Measurements from ENCODE around the gene HMG20A. TPM values are rescaled to one million over a fixed set of nuclear protein-coding genes. Genes with fewer than 3 reads are reported as not detected.

The HMG20A gene
- total and polyA plus RNA-seq, 2 of the 13 experiments (the other 11 are each of a cell fraction or from before 2014, with no cell fraction given) = 28.0 to 35.2 TPM

DNA sequence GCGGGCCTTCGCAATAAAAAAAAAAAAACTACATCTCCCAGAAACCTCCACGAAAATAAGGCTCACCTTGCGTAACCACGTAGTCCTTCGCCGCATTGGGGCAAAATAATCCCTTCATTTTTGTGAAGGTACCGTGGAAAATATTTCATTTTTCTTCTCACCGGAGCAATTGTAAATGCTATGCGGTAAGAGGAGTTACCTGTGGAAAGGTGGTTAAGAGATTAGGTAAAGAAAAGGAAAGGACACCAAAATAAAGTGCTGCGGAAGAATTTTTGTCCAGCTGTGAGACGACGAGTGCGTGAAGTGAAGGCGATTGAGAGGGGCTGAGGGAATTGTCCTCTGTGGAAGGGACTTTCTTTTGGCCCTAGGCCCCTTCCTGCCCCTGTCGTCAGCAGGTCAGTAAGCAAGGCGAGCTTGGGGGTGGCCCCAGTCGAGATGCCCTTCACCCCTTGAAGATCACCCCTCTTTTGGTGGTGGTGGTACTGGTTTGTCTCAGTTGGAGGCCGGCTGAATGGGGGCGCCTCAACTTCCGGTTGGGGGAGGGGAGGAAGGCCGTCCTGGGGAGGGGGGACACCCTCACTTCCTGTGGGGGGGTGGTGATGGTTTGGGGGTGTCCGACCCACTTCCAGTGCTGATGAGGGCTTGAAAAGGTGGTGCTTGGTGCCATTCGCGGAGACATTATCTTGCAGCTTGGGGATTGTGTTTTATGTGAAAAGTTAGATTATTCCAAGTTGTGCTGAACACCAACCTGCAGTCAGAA lies at the start of gene HMG20A (continued):
- TF ChIP-seq, protein P1, sequence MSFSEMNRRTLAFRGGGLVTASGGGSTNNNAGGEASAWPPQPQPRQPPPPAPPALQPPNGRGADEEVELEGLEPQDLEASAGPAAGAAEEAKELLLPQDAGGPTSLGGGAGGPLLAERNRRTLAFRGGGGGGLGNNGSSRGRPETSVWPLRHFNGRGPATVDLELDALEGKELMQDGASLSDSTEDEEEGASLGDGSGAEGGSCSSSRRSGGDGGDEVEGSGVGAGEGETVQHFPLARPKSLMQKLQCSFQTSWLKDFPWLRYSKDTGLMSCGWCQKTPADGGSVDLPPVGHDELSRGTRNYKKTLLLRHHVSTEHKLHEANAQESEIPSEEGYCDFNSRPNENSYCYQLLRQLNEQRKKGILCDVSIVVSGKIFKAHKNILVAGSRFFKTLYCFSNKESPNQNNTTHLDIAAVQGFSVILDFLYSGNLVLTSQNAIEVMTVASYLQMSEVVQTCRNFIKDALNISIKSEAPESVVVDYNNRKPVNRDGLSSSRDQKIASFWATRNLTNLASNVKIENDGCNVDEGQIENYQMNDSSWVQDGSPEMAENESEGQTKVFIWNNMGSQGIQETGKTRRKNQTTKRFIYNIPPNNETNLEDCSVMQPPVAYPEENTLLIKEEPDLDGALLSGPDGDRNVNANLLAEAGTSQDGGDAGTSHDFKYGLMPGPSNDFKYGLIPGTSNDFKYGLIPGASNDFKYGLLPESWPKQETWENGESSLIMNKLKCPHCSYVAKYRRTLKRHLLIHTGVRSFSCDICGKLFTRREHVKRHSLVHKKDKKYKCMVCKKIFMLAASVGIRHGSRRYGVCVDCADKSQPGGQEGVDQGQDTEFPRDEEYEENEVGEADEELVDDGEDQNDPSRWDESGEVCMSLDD (CRISPR knock-in tag; IDR thresholded peaks at IDR 0.05; ENCODE audit: borderline replicate concordance) = no peak; the same call in 1 of the 2 replicates
- TF ChIP-seq, protein P2, sequence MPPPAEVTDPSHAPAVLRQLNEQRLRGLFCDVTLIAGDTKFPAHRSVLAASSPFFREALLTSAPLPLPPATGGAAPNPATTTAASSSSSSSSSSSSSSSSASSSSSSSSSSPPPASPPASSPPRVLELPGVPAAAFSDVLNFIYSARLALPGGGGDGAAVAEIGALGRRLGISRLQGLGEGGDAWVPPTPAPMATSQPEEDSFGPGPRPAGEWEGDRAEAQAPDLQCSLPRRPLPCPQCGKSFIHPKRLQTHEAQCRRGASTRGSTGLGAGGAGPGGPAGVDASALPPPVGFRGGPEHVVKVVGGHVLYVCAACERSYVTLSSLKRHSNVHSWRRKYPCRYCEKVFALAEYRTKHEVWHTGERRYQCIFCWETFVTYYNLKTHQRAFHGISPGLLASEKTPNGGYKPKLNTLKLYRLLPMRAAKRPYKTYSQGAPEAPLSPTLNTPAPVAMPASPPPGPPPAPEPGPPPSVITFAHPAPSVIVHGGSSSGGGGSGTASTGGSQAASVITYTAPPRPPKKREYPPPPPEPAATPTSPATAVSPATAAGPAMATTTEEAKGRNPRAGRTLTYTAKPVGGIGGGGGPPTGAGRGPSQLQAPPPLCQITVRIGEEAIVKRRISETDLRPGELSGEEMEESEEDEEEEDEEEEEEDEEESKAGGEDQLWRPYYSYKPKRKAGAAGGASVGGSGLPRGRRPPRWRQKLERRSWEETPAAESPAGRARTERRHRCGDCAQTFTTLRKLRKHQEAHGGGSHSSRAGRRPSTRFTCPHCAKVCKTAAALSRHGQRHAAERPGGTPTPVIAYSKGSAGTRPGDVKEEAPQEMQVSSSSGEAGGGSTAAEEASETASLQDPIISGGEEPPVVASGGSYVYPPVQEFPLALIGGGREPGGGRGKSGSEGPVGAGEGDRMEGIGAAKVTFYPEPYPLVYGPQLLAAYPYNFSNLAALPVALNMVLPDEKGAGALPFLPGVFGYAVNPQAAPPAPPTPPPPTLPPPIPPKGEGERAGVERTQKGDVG (CRISPR knock-in tag; IDR thresholded peaks at IDR 0.05; ENCODE audit: borderline replicate concordance) = no peak
- TF ChIP-seq PPARG (CRISPR knock-in tag; conservative IDR thresholded peaks at IDR 0.05) (no peak), NCOA1 (CRISPR knock-in tag; IDR thresholded peaks at IDR 0.05) (0 out of 2 replicates have a peak, but pooled peaks have one; percentile 22), ZNF143 (CRISPR knock-in tag; IDR thresholded peaks at IDR 0.05) (peak; percentile 91), NBN (conservative IDR thresholded peaks at IDR 0.05) (no peak), KLF16 (CRISPR knock-in tag; IDR thresholded peaks at IDR 0.05) (no peak)
- TF ChIP-seq, protein P3, sequence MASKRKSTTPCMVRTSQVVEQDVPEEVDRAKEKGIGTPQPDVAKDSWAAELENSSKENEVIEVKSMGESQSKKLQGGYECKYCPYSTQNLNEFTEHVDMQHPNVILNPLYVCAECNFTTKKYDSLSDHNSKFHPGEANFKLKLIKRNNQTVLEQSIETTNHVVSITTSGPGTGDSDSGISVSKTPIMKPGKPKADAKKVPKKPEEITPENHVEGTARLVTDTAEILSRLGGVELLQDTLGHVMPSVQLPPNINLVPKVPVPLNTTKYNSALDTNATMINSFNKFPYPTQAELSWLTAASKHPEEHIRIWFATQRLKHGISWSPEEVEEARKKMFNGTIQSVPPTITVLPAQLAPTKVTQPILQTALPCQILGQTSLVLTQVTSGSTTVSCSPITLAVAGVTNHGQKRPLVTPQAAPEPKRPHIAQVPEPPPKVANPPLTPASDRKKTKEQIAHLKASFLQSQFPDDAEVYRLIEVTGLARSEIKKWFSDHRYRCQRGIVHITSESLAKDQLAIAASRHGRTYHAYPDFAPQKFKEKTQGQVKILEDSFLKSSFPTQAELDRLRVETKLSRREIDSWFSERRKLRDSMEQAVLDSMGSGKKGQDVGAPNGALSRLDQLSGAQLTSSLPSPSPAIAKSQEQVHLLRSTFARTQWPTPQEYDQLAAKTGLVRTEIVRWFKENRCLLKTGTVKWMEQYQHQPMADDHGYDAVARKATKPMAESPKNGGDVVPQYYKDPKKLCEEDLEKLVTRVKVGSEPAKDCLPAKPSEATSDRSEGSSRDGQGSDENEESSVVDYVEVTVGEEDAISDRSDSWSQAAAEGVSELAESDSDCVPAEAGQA (IDR thresholded peaks at IDR 0.05; ENCODE audit: low read depth) = 0 out of 2 replicates have a peak, but pooled peaks have one; percentile 22
- TF ChIP-seq, protein P3 (CRISPR knock-in tag; IDR thresholded peaks at IDR 0.05; ENCODE audit: borderline replicate concordance) = no peak
- TF ChIP-seq, protein P4, sequence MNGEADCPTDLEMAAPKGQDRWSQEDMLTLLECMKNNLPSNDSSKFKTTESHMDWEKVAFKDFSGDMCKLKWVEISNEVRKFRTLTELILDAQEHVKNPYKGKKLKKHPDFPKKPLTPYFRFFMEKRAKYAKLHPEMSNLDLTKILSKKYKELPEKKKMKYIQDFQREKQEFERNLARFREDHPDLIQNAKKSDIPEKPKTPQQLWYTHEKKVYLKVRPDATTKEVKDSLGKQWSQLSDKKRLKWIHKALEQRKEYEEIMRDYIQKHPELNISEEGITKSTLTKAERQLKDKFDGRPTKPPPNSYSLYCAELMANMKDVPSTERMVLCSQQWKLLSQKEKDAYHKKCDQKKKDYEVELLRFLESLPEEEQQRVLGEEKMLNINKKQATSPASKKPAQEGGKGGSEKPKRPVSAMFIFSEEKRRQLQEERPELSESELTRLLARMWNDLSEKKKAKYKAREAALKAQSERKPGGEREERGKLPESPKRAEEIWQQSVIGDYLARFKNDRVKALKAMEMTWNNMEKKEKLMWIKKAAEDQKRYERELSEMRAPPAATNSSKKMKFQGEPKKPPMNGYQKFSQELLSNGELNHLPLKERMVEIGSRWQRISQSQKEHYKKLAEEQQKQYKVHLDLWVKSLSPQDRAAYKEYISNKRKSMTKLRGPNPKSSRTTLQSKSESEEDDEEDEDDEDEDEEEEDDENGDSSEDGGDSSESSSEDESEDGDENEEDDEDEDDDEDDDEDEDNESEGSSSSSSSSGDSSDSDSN (CRISPR knock-in tag; IDR thresholded peaks at IDR 0.05) = peak; percentile 47
- TF ChIP-seq, protein P5, sequence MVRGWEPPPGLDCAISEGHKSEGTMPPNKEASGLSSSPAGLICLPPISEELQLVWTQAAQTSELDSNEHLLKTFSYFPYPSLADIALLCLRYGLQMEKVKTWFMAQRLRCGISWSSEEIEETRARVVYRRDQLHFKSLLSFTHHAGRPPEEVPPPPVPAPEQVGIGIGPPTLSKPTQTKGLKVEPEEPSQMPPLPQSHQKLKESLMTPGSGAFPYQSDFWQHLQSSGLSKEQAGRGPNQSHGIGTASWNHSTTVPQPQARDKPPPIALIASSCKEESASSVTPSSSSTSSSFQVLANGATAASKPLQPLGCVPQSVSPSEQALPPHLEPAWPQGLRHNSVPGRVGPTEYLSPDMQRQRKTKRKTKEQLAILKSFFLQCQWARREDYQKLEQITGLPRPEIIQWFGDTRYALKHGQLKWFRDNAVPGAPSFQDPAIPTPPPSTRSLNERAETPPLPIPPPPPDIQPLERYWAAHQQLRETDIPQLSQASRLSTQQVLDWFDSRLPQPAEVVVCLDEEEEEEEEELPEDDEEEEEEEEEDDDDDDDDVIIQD (CRISPR knock-in tag; IDR thresholded peaks at IDR 0.05; ENCODE audit: low read depth) = no peak

Data from HepG2 (cell line).